ENCODE measurements around the gene CDC42BPA.

Gene CDC42BPA

DNA sequence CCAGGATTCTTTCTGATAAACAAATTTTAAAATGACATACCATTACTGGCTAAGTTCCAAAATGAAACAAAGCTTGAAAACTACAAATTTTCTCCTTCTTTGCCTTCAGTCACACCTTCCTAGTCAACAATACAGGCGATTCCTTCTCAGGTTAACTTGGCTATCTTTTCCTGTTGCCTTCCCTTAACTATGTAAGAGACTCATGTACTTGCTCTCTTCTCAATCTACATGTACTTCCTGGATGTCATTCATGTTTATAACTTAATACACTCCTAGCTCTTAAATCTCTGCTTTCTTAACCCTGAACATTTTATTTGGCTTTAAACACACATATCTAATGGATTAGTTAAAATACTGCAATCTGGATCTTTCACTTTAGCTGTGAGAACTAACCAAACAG is 281.2 kb downstream of the CDC42BPA start (continued):
- TF ChIP-seq ISL1 (CRISPR knock-in tag; IDR thresholded peaks at IDR 0.05) (no peak), PPARA (CRISPR knock-in tag; IDR thresholded peaks at IDR 0.05; ENCODE audit: borderline replicate concordance) (no peak)
- TF ChIP-seq, protein P1, sequence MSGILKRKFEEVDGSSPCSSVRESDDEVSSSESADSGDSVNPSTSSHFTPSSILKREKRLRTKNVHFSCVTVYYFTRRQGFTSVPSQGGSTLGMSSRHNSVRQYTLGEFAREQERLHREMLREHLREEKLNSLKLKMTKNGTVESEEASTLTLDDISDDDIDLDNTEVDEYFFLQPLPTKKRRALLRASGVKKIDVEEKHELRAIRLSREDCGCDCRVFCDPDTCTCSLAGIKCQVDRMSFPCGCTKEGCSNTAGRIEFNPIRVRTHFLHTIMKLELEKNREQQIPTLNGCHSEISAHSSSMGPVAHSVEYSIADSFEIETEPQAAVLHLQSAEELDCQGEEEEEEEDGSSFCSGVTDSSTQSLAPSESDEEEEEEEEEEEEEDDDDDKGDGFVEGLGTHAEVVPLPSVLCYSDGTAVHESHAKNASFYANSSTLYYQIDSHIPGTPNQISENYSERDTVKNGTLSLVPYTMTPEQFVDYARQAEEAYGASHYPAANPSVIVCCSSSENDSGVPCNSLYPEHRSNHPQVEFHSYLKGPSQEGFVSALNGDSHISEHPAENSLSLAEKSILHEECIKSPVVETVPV (CRISPR knock-in tag; IDR thresholded peaks at IDR 0.05), result no peak

DNA sequence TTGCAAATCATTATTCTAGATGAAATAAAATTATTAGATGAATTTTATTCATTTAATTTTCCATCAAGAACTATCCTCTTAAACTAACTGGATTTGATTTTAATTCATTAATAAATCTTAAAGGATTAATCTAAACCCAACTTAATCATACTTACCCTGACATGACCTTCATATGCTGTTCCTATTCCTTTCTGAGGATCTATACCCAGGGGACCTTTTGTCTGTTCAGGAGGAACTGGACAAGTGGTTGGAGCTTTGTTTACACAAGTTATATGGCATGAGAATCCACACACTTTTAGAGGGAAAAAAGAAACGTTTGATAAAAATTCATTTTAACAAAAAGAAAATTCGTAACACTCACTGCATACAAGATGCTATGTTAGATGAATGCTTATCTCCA is 283.0 kb downstream of the CDC42BPA start:
- ATAC-seq, result no peak
- TF ChIP-seq OSR1 (CRISPR knock-in tag; IDR thresholded peaks at IDR 0.05) (no peak), ZFP3 (CRISPR knock-in tag; IDR thresholded peaks at IDR 0.05) (no peak), ARNTL (CRISPR knock-in tag; IDR thresholded peaks at IDR 0.05; ENCODE audit: borderline replicate concordance, low read depth) (no peak), ISL1 (CRISPR knock-in tag; IDR thresholded peaks at IDR 0.05) (no peak)
- TF ChIP-seq, protein P2, sequence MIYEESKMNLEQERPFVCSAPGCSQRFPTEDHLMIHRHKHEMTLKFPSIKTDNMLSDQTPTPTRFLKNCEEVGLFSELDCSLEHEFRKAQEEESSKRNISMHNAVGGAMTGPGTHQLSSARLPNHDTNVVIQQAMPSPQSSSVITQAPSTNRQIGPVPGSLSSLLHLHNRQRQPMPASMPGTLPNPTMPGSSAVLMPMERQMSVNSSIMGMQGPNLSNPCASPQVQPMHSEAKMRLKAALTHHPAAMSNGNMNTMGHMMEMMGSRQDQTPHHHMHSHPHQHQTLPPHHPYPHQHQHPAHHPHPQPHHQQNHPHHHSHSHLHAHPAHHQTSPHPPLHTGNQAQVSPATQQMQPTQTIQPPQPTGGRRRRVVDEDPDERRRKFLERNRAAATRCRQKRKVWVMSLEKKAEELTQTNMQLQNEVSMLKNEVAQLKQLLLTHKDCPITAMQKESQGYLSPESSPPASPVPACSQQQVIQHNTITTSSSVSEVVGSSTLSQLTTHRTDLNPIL (CRISPR knock-in tag; IDR thresholded peaks at IDR 0.05; ENCODE audit: low read depth), result no peak

DNA sequence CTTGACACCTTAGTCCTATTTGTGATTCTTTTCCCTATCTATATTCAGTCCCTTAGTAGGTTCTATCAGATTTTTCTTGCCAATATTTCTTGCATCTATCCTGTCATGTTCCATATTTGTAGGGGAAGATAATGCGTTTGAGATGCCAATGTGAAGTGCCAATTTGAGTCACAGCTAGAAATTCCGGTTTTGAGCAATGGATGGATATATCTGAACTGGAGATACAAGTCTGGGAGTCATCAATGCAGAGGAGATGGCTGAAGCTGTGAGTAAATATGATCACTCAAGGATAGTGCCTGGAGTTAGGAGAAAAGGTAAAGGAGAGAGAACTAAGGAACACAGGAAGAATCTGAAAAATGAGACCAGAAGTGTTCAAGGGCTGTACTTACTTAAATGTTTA is 284.4 kb downstream of the CDC42BPA start:
- TF ChIP-seq ZNF565 (CRISPR knock-in tag; conservative IDR thresholded peaks at IDR 0.05; ENCODE audit: low read depth) (no peak), ARNTL (CRISPR knock-in tag; IDR thresholded peaks at IDR 0.05; ENCODE audit: borderline replicate concordance, low read depth) (no peak), TOX (CRISPR knock-in tag; IDR thresholded peaks at IDR 0.05; ENCODE audit: borderline replicate concordance) (no peak), ZNF70 (CRISPR knock-in tag; IDR thresholded peaks at IDR 0.05) (no peak)
- ATAC-seq, result no peak

DNA sequence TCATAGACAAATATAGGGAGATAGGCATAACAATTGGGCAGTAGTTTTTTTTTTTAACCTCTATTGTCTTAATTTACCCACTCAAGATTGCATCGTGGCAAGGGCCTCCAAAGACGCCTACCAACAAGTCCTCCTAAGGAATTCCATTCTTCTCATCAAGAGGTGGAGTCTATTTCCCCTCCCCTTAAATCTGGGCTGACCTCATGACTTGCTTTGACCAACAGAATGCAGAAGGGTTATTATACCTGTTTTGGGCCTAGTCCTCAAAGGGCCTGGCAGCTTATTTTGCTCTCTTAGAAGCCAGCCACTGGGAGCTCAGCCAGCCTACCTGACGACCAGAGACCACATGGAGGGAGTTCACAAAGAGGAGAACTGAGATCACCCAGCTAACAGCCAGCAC is 285.9 kb downstream of the CDC42BPA start:
- no peak for TF ChIP-seq CSDC2 (CRISPR knock-in tag; IDR thresholded peaks at IDR 0.05)
- TF ChIP-seq ZNF70 (CRISPR knock-in tag; IDR thresholded peaks at IDR 0.05), result no peak
- no peak for TF ChIP-seq ISL1 (CRISPR knock-in tag; IDR thresholded peaks at IDR 0.05)
- TF ChIP-seq OSR1 (CRISPR knock-in tag; IDR thresholded peaks at IDR 0.05), result no peak
- TF ChIP-seq ZFP3 (CRISPR knock-in tag; IDR thresholded peaks at IDR 0.05), result no peak
- ATAC-seq, result no peak

DNA sequence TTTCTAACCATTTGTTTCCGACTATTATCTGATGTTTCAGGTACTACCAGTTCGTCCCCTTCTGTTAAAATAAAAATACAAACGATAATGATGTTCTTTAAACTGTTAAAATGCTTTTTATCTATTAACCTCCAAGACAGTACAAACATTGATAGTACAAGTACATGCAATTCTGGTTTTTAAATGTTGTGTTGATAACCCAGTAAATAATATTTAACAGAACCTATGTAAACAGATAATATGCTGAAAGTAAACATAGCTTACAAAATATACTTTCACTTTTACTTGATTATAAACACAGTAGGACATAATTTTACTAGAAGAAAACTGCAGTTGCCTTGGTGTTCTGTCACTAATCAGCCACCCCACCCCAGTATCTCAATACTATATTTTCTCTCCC is 301.3 kb downstream of the CDC42BPA start:
- ATAC-seq, result no peak
- no peak for TF ChIP-seq ZNF8 (CRISPR knock-in tag; IDR thresholded peaks at IDR 0.05)
- TF ChIP-seq ZFP3 (CRISPR knock-in tag; IDR thresholded peaks at IDR 0.05), result no peak
- TF ChIP-seq RARB (CRISPR knock-in tag; IDR thresholded peaks at IDR 0.05), result no peak
- TF ChIP-seq ARNTL (CRISPR knock-in tag; IDR thresholded peaks at IDR 0.05; ENCODE audit: borderline replicate concordance, low read depth), result no peak
- TF ChIP-seq, protein P3, sequence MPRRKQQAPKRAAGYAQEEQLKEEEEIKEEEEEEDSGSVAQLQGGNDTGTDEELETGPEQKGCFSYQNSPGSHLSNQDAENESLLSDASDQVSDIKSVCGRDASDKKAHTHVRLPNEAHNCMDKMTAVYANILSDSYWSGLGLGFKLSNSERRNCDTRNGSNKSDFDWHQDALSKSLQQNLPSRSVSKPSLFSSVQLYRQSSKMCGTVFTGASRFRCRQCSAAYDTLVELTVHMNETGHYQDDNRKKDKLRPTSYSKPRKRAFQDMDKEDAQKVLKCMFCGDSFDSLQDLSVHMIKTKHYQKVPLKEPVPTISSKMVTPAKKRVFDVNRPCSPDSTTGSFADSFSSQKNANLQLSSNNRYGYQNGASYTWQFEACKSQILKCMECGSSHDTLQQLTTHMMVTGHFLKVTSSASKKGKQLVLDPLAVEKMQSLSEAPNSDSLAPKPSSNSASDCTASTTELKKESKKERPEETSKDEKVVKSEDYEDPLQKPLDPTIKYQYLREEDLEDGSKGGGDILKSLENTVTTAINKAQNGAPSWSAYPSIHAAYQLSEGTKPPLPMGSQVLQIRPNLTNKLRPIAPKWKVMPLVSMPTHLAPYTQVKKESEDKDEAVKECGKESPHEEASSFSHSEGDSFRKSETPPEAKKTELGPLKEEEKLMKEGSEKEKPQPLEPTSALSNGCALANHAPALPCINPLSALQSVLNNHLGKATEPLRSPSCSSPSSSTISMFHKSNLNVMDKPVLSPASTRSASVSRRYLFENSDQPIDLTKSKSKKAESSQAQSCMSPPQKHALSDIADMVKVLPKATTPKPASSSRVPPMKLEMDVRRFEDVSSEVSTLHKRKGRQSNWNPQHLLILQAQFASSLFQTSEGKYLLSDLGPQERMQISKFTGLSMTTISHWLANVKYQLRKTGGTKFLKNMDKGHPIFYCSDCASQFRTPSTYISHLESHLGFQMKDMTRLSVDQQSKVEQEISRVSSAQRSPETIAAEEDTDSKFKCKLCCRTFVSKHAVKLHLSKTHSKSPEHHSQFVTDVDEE (CRISPR knock-in tag; IDR thresholded peaks at IDR 0.05), result no peak
- no peak for TF ChIP-seq ZNF70 (CRISPR knock-in tag; IDR thresholded peaks at IDR 0.05)
- TF ChIP-seq, protein P2 (CRISPR knock-in tag; IDR thresholded peaks at IDR 0.05; ENCODE audit: low read depth), result no peak
- TF ChIP-seq, protein P4, sequence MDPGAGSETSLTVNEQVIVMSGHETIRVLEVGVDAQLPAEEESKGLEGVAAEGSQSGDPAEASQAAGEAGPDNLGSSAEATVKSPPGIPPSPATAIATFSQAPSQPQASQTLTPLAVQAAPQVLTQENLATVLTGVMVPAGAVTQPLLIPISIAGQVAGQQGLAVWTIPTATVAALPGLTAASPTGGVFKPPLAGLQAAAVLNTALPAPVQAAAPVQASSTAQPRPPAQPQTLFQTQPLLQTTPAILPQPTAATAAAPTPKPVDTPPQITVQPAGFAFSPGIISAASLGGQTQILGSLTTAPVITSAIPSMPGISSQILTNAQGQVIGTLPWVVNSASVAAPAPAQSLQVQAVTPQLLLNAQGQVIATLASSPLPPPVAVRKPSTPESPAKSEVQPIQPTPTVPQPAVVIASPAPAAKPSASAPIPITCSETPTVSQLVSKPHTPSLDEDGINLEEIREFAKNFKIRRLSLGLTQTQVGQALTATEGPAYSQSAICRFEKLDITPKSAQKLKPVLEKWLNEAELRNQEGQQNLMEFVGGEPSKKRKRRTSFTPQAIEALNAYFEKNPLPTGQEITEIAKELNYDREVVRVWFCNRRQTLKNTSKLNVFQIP (CRISPR knock-in tag; IDR thresholded peaks at IDR 0.05; ENCODE audit: borderline replicate concordance, low read depth), result no peak
- TF ChIP-seq ZC3H10 (CRISPR knock-in tag; IDR thresholded peaks at IDR 0.05), result no peak
- no peak for TF ChIP-seq ZNF565 (CRISPR knock-in tag; conservative IDR thresholded peaks at IDR 0.05; ENCODE audit: low read depth)
- TF ChIP-seq ESRRG (CRISPR knock-in tag; IDR thresholded peaks at IDR 0.05), result no peak
- no peak for TF ChIP-seq TCF4 (CRISPR knock-in tag; IDR thresholded peaks at IDR 0.05; ENCODE audit: borderline replicate concordance)
- TF ChIP-seq ISL1 (CRISPR knock-in tag; IDR thresholded peaks at IDR 0.05), result no peak
- no peak for TF ChIP-seq ZFP30 (CRISPR knock-in tag; IDR thresholded peaks at IDR 0.05)
- no peak for TF ChIP-seq CSDC2 (CRISPR knock-in tag; IDR thresholded peaks at IDR 0.05)
